ENCODE measurements around the gene TUBAL3.

The TUBAL3 gene

GRCh38 chr10:5441106-5441505 is 36.5 kb upstream of the TUBAL3 start:
- no peak for TF ChIP-seq ZFX (IDR thresholded peaks at IDR 0.05; ENCODE audit: borderline replicate concordance)
- no peak for TF ChIP-seq CTCF (IDR thresholded peaks at IDR 0.05)

GRCh38 chr10:5440206-5440605 is 35.6 kb upstream of the TUBAL3 start:
- no peak for TF ChIP-seq CTCF (IDR thresholded peaks at IDR 0.05)
- no peak for TF ChIP-seq ZFX (IDR thresholded peaks at IDR 0.05; ENCODE audit: borderline replicate concordance)
- no peak overlapping the region for H3K27ac ChIP-seq

More at GRCh38 chr10:5441106-5441505, 36.5 kb upstream of the TUBAL3 start:
- H3K27ac ChIP-seq = no peak overlapping the region

- TF ChIP-seq ZFX (IDR thresholded peaks at IDR 0.05; ENCODE audit: borderline replicate concordance) = no peak
- TF ChIP-seq CTCF (IDR thresholded peaks at IDR 0.05) = no peak
- no peak overlapping the region for H3K27ac ChIP-seq
Observed at GRCh38 chr10:5435328-5435727, 30.7 kb upstream of the TUBAL3 start.

- TF ChIP-seq ZFX (IDR thresholded peaks at IDR 0.05; ENCODE audit: borderline replicate concordance) (no peak), CTCF (IDR thresholded peaks at IDR 0.05) (peak; percentile 86)
- peak overlapping the region; percentile 47 for H3K27ac ChIP-seq
Observed at GRCh38 chr10:5434017-5434753, 29.6 kb upstream of the TUBAL3 start.

- TF ChIP-seq ZFX (IDR thresholded peaks at IDR 0.05; ENCODE audit: borderline replicate concordance) = no peak
- TF ChIP-seq CTCF (IDR thresholded peaks at IDR 0.05) = no peak
- peak overlapping the region; percentile 47 for H3K27ac ChIP-seq
Observed at GRCh38 chr10:5433182-5433581, 28.6 kb upstream of the TUBAL3 start.

GRCh38 chr10:5428133-5428532 is 23.5 kb upstream of the TUBAL3 start:
- TF ChIP-seq ZFX (IDR thresholded peaks at IDR 0.05; ENCODE audit: borderline replicate concordance) = no peak
- no peak for TF ChIP-seq CTCF (IDR thresholded peaks at IDR 0.05)
- H3K27ac ChIP-seq = no peak overlapping the region

GRCh38 chr10:5424751-5425150 is 20.1 kb upstream of the TUBAL3 start:
- no peak overlapping the region for H3K27ac ChIP-seq
- TF ChIP-seq CTCF (IDR thresholded peaks at IDR 0.05) (no peak), ZFX (IDR thresholded peaks at IDR 0.05; ENCODE audit: borderline replicate concordance) (no peak)

Measured in 22Rv1 (cell line).